ENCODE measurements around the gene BMPR1B.
"Not testable (repeated sequence)": the region's sequence is repeated elsewhere in the genome, so short reads cannot be mapped to it uniquely, and the experiment has no call there.

BMPR1B gene

DNA sequence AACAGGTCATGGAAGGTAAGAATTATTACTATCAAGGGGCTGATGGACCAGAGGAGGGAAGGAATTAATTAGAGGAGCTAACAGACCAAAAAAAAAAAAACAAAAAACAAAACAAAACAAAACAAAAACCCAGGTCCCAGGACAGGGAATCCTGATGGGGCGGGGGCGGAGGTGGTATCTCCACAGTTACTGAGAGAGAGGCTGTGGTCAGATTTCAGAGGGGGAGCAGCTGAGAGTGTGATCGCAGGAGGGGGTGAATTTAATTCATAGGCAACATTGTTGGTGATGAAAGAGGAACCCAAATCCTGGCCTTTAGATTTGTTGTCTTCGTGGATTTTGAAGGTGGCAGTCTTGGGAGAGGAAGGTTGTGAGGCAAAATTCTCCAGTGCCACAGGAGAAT lies 401.6 kb downstream of the BMPR1B start:
- DNase-seq (ENCODE audit: low read depth): no peak
- no peak for TF ChIP-seq CTCF (IDR thresholded peaks at IDR 0.05; ENCODE audit: insufficient read depth, low read depth, low read length, missing control alignments)
- no peak overlapping the region for H3K4me3 ChIP-seq (ENCODE audit: low read length)

- no peak for DNase-seq (ENCODE audit: low read depth)
- no peak for TF ChIP-seq CTCF (IDR thresholded peaks at IDR 0.05; ENCODE audit: insufficient read depth, low read depth, low read length, missing control alignments)
Measured at GRCh38 chr4:95161781-95162469, 404.2 kb downstream of the BMPR1B start.

DNA sequence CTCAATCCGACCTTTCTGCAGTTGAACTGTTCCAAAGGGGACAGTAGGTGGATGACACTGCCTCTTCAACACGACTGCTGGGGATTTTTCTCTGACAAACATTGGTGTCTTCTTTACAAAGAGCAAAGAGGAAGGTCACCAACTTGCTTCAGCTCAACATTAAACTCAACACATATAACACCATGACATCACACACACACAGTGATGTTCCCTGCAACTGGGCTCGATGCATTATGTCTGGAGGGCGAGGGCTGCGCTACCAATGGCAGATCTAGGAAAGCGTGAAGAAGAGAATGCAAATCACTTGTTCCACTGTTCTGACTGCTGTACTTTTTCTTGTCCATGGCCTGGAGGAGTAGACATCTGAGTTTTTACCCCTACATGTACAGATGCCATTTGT lies 405.1 kb downstream of the BMPR1B start:
- H3K4me3 ChIP-seq (ENCODE audit: low read length): no peak overlapping the region
- no peak for DNase-seq (ENCODE audit: low read depth)
- no peak for TF ChIP-seq CTCF (IDR thresholded peaks at IDR 0.05; ENCODE audit: insufficient read depth, low read depth, low read length, missing control alignments)

More at GRCh38 chr4:95161781-95162469, 404.2 kb downstream of the BMPR1B start:
- H3K4me3 ChIP-seq (ENCODE audit: low read length): no peak overlapping the region

GRCh38 chr4:95165926-95166524 lies 408.3 kb downstream of the BMPR1B start:
- peak; percentile 78 for DNase-seq (ENCODE audit: low read depth)
- peak; percentile 62 for TF ChIP-seq CTCF (IDR thresholded peaks at IDR 0.05; ENCODE audit: insufficient read depth, low read depth, low read length, missing control alignments)
- H3K4me3 ChIP-seq (ENCODE audit: low read length): no peak overlapping the region

- DNase-seq (ENCODE audit: low read depth): no peak
- TF ChIP-seq CTCF (IDR thresholded peaks at IDR 0.05; ENCODE audit: insufficient read depth, low read depth, low read length, missing control alignments): no peak
- H3K4me3 ChIP-seq (ENCODE audit: low read length): no peak overlapping the region
Measured at GRCh38 chr4:95167805-95168204, 410.1 kb downstream of the BMPR1B start.

GRCh38 chr4:95170176-95170575 lies 412.4 kb downstream of the BMPR1B start:
- H3K4me3 ChIP-seq (ENCODE audit: low read length): no peak overlapping the region
- no peak for TF ChIP-seq CTCF (IDR thresholded peaks at IDR 0.05; ENCODE audit: insufficient read depth, low read depth, low read length, missing control alignments)

GRCh38 chr4:95171377-95171776 lies 413.6 kb downstream of the BMPR1B start:
- H3K4me3 ChIP-seq (ENCODE audit: low read length); DNase-seq (ENCODE audit: low read depth): not testable (repeated sequence)

More at GRCh38 chr4:95170176-95170575, 412.4 kb downstream of the BMPR1B start:
- no peak for DNase-seq (ENCODE audit: low read depth)
